ENCODE results near the gene TCEA2. TPM values are rescaled to one million over a fixed set of nuclear protein-coding genes. Genes with fewer than 3 reads are reported as not detected.
A peak's percentile ranks its signal among the peaks of the same experiment; 100 is the strongest.

TCEA2 gene
- total and polyA plus RNA-seq, 9 of the 15 experiments (the other 6 are each of a cell fraction or from before 2014, with no cell fraction given) = 1.4 to 28.7 (median 5.4) TPM

- ATAC-seq (no peak), DNase-seq (ENCODE audit: extremely low read depth in 1 of 4, low spot score in 3 of 4) (no peak), FAIRE-seq (no peak)
- ChIA-PET POLR2A (interaction anchor here (0.6 to 1.0 kb wide), 3 partner anchors 8 to 193 kb away, joined by 3 read pairs; no protein-coding TSS in a partner anchor), CTCF (ENCODE audit: low intra/inter-chr PET ratio) (interaction anchor here (1.8 kb wide), 1 partner anchor 19 kb away, joined by 9 read pairs; no protein-coding TSS in a partner anchor)
- no peaks in the 10 kb centered on the region for H3K27me3 ChIP-seq (ENCODE audit: control insufficient read depth in 2 of 2, insufficient read depth in 2 of 2, low read length in 2 of 2)
- no peaks in the 10 kb centered on the region for H3K36me3 ChIP-seq (ENCODE audit: control insufficient read depth, insufficient read depth, low read length)
- no peak overlapping the region; the same call in 2 of the 3 replicates for H3K27ac ChIP-seq (ENCODE audit: extremely low read depth, low read depth, low read length)
- H3K9ac ChIP-seq (ENCODE audit: insufficient read depth in 1 of 2, low read depth in 2 of 2, low read length in 2 of 2) = peak overlapping the region in 1 of 2 experiments; percentile 44; a peak in 3 of 4 replicates
- in situ Hi-C loops (cut with MboI) (no loop called here), intact Hi-C loops (cut with micrococcal nuclease) (no loop called here)
- no TSS peak for BruUV-seq (replicated peaks)
- no peak overlapping the region for H3K4me3 ChIP-seq
- no peak overlapping the region for H3K4me2 ChIP-seq (ENCODE audit: insufficient read depth, low read length)
- peaks cover 17 to 64% of the 10 kb centered on the region in 2 experiments for H3K4me1 ChIP-seq (replicated peaks in 1 of 2; ENCODE audit: control insufficient read depth in 2 of 2, insufficient read depth in 2 of 2, low read length in 2 of 2)
- H3K9me3 ChIP-seq (replicated peaks; ENCODE audit: control insufficient read depth, insufficient read depth, low read depth, low read length) = no peaks in the 10 kb centered on the region
- H3K9me1 ChIP-seq (ENCODE audit: control insufficient read depth, insufficient read depth, low read length) = no peaks in the 10 kb centered on the region
- H3K79me2 ChIP-seq (ENCODE audit: control insufficient read depth, insufficient read depth, low read length) = no peaks in the 10 kb centered on the region
- 77% methylated on average over 29 of the region's 39 CpGs for WGBS (ENCODE audit: insufficient coverage, low coverage, missing lambda C conversion rate)
- no peaks in the 10 kb centered on the region for H4K20me1 ChIP-seq (replicated peaks; ENCODE audit: control insufficient read depth, insufficient read depth, low read length)
- H2AFZ ChIP-seq (ENCODE audit: low read depth, low read length) = 0 out of 2 replicates have a peak overlapping the region, but pooled peaks have one; percentile 55
- TF ChIP-seq MLLT1 (IDR thresholded peaks at IDR 0.05) = peak in 1 of 2 experiments; percentile 41; a peak in 1 of 4 replicates
- TF ChIP-seq MAX (CRISPR knock-in tag; IDR thresholded peaks at IDR 0.05) = peak; percentile 15; the same call in 1 of the 2 replicates
- TF ChIP-seq NBN (IDR thresholded peaks at IDR 0.05; ENCODE audit: low read depth) = no peak
- TF ChIP-seq CHD7 (IDR thresholded peaks at IDR 0.05; ENCODE audit: low read depth, low read length) = no peak
- no peak for TF ChIP-seq NR2C1 (IDR thresholded peaks at IDR 0.05)
- no peak for TF ChIP-seq NR2C1 (tag; IDR thresholded peaks at IDR 0.05)
- TF ChIP-seq TAF1 (IDR thresholded peaks at IDR 0.05; ENCODE audit: control insufficient read depth, extremely low read depth, insufficient read depth, low read length, severe bottlenecking) = no peak
These were observed 5.9 kb upstream of the TCEA2 start for GRCh38 chr20:64056889-64057627.
